Embryonic facial prominence (tissue), 1 donor: ENCODE results near the gene RAP1GAP2.

Source experiments
- DNase-seq: peaks from one replicate; pipeline ENCODE4 v3.0.0-alpha.2; 2016; ENCODE audit errors: extremely low spot score

The RAP1GAP2 gene

DNA sequence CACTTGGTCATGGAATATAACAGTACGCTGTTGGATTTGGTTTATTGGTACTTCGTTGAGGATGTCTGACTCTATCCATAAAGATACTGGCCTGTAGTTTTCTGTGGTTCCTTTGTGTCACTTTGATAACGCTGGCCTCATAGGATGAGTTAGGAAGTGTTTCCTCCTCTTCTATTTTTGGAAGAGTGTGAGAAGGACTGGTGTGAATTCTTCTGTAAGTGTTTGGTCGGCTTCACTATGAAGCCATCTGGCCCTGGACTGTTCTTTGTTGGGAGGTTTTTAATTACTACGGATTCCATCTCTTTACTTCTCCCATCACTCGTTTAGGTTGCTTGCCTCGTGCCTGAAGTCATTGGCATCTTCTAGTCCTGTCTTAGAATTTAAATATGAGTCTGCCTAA lies 149.9 kb downstream of the RAP1GAP2 start:
- no peak for DNase-seq

DNA sequence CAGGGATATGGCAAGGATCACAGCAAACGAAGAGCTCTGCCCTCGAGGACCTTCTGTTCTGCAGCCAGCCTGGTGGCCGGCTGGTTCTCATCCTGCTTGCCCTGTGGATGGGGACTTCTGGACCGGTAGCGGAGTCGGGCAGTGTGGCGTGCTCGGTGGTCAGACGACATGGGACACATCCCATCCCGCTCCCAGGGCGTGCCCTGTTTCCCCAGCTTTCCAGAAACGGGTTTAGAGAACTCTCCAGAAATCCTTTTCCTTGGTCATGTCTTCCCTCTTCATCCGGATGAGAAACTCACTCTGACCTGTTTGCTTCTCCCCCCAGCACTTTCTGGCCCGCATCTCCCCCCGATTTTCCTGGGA lies 151.3 kb downstream of the RAP1GAP2 start:
- no peak for DNase-seq

DNA sequence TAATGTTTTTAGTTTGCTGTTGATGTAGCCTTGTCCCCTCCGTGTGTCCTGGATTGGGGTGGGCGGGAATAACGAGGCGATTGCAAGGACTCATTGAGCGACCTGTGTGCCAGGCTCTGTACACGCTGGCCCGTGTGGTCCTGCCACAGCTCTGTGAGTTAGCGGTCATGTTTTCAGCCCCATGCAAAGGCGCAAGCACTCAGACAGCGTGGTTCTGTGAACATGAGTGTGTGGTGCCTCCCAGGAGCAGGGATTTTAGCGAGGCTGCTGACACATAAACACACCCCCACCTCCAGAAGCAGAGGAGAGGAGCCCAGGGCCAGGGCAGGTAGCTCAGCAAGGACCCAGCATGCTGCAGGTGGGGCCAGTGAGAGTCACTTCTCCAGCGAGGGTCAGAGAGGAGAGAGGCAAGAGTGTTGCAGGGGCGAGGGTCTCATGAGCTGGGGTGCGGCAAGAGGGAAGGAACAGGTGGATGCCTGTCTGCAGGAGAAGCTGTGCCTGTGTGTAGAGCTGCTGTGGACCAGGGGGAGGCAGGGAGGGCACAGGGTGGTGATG lies 151.8 kb downstream of the RAP1GAP2 start:
- DNase-seq = no peak

DNA sequence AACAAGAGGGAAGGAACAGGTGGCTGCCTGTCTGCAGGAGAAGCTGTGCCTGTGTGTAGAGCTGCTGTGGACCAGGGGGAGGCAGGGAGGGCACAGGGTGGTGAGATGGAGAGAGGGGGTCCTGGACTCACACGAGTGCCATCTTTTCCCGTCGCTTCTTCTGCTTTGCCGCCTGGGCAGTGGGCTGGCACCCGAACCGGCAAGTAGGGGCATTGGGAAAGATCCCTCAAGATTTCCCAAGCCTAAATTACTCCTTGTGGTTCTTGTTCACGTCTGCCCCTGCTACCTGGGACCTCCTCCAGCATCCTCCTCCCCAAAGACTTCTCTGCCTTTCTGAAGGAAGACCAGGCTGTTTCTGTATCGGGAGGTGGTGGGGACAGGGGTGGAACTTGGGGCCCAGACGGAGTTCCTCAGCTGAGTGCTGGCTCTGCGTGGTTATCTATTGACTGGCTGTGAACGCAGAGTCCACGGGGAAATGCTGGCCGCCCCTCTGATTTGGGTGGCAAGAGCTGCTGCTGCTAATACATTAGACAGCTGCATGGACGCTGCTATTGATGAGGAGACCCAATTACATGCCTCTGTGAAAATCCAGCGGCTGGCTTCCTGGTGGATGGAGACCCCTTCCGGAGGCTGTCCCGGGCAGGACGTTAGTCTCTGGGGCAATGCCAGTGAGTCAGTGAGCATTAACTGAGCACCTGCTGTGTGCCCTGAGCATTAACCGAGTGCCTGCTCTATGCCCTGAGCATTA lies 152.7 kb downstream of the RAP1GAP2 start:
- DNase-seq = no peak

DNA sequence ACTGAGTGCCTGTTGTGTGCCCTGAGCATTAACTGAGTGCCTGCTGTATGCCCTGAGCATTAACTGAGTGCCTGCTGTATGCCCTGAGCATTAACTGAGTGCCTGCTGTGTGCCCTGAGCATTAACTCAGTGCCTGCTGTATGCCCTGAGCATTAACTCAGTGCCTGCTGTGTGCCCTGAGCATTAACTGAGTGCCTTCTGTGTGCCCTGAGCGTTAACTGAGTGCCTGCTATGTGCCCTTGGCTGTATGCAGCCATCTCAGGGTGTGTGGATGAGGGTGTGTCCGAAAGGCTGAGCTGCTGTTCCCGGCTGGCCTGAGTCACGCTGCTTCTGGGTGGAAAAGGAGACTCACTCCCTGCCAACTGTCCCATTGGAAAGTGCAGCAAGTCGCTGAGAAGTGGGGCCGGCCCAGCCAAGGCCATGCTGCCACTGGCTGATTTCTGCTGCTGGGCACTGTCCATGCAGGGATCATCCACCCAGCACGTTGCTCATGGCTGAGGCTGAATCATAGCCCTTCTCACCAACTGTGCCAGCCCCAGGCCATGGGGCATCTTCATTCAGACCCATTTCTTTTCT lies 153.3 kb downstream of the RAP1GAP2 start:
- DNase-seq = no peak

DNA sequence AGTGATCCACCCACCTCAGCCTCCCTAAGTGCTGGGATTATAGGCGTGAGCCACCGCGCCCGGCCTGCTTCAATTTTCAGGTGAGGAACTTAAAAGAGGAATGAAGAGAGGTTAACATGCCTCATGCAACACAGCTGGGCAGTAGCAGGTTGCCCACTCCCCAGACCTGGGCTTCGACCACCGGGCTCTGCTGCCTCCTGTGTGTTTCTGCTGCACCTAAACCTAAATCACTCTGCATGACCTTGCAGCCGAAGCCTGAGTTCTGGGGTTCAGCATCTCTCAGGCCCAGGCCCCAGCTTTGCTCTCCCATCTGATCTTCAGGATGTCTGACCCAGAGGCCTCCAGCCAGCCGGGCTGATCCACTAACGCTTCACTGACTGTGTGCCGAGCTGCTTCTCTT lies 154.6 kb downstream of the RAP1GAP2 start:
- DNase-seq = no peak

DNA sequence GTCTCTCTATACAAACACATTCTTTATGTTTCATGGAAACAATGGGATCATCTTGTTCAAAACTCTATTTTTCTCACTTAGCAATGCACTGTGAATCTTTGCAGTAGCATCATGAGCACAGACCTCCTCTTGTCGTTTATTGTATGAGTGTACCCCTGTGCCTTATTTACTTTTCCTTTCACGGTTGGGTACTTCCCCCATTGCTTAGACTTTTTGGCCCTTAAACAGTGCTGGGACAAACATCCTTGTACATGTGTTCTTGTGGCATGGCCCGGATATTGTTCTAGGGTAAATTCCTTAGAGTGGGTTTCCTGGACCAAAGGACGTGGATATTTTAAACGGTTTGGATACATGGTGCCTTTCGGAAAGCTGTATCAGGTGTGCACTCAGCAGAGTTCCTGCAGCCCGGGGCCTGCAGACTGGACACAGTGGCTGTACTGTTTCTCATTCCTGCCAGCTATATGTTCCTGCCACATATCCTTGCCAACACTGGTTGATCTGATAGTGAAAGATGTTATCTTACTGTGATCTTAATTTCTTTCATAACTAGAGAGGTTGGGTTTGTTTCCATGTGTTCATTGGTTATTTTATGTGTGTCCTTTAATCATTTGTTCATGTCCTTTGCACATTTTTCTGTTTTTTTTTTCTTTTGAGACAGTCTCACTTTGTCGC lies 156.1 kb downstream of the RAP1GAP2 start:
- DNase-seq = no peak

DNA sequence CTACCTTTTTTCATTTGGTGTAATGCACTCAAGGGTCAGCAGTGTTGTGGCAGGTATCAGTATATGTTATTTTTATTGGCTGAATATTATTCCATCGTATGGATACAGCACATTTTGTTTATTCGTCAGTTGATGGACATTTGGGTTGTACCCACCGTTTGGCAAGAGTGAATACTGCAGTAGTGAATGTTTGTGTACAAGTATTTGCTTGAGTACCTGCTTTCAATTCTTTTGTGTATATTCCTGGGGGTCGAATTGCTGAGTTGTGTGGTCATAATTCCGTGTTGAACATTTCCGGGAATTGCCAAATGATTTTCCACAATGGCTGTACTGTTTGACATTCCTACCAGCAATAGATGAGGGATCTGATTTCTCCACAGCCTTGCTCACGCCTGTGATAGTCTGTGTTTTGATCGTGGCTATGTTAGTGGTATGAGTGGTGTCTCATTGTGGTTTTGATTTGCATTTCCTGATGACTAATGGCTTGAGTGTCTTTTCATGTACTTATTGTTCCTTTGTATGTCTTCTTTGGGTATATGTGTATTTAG lies 158.7 kb downstream of the RAP1GAP2 start:
- no peak for DNase-seq

DNA sequence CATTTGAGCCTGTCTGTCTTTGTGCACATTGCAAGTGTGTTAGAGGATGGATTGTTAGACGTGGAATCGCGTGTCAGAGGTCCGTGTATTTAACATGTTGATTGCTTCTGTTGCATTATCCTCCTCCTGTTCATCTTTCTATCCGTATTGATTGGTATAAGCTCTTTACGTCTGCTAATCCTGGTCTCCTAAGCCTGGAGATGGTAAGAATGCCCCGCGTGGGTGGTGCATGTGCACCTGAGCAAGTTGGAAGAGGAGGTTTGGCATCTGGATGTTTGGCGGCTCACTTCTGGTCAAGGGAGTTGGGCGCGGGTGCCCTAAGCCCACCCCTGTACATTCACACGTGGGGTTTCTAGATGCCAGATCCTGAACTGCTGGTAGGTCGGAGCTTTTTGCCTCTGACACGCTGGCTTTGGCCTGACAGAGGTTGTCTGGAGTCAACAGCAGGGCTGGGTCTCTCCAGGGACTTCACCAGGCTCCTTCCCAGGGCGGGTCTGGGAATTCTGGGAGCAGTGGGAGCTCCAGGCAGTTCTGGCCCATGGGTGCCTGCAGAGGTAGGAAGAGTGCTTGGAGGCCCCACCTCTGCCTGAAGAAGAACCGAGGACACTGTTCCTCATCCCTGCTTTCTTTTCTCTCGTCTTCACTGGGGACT lies 159.8 kb downstream of the RAP1GAP2 start:
- DNase-seq = no peak

DNA sequence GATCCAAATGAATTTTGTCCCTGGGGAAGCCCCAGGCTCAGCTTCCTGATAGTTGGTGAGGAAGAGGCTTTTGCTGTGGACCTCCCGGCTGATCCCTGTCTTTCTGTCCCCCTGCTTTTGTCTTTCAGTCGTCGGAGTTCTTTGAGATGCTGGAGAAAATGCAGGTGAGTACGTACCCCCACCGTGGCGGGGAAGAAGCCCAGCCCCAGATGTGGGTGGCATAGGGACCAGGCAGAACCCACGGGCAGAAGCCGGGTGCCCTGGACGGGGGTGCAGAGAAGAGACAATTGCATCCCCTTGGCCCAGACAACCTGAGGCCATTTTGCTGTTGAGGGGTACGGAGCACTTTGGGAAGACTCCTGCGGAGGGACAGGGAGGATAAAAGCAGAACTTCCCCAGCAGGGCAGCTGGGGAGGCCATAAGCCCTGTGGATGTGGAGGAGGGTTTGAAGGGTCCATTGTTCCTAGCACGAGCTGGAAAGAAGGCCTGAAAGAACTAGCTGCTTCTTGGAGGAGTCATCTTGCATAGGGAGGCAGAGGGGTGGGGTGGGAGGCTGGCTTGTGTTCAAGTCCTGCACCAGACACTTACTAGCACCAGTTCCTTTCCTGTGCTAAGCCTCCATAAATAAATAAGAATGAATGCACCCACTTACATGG lies 161.5 kb downstream of the RAP1GAP2 start:
- DNase-seq = no peak

DNA sequence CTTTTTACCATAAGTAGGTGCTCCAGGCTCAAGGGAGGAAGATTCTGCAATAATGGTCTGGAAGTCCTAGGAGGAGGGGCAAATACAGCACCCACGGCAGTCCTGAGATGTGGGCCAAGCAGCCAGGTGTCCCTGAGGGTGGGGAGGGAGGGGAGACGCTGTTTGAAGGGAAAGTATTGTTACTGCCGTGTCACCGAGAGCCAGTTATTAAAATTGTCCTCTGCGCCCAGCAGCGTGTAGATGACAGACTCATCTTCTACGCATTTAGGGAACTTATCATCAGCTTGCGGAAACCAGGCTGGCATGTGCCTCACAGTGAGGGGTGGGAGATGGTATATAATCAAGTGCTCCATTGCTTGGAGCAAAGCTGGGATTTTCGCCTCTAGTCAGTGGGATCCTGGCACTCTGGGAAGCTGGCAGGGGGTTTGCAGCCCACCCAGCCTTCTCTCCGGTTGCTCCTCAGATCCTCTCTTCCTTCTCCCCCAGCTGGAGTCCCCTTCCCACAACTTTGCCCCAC lies 162.5 kb downstream of the RAP1GAP2 start:
- DNase-seq = no peak

DNA sequence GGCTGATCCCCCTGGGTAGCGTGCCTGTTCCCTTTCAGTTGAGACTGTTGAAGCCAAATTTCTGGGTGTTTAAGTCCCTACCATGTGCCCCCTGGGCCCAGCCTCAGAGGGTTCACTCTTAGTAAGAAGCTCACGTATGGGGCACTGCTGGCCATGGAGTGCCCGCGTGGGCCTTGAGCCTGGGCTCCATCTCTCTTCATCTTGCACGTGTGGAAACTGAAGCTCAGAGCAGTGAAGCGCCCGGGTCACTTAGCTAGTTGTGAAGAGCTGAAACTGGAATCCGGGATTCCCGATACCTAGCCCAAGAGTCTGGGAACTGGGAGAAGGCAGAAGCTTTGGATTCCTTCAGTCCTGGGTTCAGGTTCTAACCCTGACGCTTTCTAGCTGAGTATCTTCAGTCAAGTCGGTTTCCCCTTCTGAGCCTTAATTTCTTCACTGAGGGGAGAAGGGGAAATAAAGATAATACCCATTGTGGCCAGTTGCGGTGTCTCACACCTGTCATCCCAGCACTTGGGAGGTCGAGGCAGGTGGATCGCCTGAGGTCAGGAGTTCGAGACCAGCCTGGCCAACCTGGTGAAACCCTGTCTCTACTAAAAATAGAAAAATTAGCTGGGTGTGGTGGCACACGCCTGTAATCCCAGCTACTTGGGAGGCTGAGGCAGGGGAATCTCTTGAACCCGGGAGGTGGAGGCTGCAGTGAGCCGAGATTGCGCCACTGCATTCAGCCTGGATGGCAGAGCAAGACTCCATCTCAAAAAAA lies 163.3 kb downstream of the RAP1GAP2 start:
- no peak for DNase-seq

DNA sequence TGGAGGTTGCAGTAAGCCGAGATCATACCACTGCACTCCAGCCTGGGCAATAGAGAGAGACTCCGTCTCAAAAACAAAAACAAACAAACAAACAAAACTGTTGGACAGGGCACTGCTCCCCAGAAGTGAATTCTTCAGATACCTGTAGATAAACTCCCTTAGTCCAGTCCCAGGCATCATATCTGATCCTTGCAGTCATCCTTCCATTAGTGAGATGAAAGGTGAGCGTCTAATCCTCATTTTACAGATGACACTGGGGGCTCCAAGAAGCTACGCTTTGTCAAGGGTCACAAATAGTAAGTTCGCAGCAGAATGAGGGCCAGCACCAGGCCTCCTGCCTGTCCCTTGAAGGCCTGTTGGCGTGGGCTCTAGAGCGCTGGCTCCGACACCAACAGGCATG lies 165.2 kb downstream of the RAP1GAP2 start:
- DNase-seq = no peak

DNA sequence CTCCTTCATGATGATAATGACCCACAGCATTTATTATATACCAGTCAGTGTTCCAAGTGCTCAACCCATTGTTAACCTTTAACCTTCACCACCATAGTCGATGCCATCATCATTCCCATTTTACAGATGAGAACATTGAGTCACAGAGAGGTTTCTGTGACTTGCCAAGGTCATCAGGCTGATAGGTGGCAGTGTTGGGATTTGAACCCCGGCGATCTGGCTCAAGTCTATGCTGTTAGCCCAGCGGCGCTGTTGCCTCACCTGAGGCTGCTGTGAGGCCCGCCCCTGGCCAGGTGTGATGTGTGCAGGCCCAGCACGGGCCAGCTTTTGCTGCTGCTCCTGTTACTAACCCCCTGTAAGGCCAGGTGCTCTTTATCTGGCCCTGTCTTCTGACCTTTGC lies 166.0 kb downstream of the RAP1GAP2 start:
- DNase-seq = no peak

DNA sequence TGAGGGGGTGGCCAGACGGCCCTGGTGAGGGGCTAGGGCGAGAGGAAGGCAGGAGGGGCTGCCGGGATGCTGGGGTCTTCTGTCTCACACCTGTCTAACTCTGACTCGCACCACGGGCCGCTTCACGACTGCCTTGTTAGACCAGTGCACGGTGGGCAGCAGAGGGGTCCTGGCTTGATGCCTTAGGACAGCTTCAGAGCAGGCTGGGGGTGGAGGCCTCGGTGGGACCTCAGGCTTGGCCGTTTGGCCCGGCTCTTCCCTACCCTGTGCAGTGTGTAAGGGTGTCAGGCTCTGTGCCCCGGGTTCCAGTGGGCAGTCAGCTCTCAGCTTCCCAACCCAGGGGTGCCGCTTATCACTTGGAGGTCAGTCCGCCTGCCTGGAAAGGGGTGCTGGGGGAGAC lies 166.5 kb downstream of the RAP1GAP2 start:
- no peak for DNase-seq

DNA sequence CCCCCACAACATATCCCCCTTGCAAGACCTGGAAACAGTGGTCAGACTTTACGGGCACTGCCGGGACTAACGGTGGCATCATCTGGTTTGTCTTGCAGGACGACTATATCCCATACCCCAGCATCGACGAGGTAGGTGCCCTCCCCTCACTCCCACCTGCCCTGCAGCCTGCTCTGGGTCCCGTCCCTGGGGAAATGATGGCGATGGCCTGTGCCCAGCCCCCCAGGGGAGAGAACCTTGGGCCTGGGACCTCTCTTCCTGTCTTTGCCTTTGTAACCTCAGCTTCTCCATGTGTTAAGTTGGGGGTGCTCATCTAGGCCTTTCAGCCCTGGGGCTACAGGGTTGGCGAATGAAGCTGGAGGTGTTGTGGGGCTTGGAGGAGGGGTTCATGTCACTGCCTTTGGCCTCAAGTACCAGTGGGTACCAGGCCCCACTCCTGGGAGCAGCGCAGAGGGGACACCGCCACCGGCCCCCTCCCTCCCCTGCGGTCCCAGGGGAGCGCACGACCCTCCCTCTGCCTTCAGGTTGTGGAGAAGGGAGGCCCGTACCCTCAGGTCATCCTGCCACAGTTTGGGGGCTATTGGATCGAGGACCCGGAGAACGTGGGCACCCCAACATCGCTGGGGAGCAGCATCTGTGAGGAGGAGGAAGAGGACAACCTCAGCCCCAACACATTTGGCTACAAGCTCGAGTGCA lies 167.2 kb downstream of the RAP1GAP2 start:
- DNase-seq = no peak

DNA sequence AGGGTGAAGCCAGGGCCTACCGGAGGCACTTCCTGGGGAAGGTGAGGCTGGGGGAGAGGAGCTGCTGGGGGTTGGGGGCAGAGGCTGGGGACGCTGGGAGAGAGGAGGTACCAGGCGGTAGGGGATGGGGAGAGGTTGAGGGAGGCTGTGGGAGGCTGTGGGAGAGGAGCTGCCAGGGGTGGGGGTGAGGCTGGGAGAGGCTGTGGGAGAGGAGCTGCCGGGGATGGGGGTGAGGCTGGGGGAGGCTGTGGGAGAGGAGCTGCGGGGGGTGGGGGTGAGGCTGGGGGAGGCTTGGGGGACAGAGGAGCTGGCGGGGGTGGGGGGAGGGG lies 167.8 kb downstream of the RAP1GAP2 start:
- no peak for DNase-seq

DNA sequence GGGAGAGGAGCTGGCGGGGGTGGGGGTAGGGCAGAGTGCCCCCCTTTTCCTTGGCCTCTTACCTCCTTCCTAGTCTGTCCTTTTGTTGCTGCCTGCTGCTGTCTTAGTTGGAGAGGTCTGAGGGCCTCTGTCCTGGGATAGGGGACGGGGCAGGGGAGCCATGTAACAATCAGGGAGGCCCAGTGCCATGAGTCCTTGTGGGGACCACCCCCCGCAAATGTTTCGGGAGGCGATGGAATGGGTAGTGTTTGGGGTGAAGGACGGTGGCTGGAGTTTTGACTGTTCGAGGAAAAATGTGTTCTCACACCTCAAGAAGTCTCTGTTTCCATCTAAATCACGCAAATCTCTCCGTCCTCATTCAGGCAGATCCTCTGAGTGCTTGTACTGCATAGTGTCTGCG lies 168.1 kb downstream of the RAP1GAP2 start:
- DNase-seq = no peak

DNA sequence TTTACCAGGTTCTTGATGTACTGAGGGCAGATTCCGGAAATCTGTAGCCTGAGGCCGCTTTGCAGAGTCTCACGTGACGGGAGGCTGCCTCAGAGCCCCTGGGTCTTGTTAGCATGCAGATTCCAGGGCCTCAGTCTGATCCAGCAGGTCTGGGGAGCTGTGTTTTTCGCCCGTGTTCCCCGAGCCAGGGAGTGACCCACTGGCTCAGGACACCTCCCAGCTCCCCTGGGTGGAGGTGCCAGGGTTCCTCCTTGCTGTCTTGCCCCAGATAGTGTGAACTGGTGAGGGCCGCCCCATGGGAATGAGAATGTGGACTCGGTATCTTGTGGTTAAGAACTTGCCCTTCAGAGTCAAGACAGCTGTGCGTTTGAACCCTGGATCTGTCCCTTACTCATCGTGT lies 168.6 kb downstream of the RAP1GAP2 start:
- DNase-seq = no peak
